ENCODE results near the gene P2RY8. TPM values are rescaled to one million over a fixed set of nuclear protein-coding genes. Genes with fewer than 3 reads are reported as not detected.

Gene P2RY8
- total RNA-seq, 1 experiment from 2014 or later, result not detected

DNA sequence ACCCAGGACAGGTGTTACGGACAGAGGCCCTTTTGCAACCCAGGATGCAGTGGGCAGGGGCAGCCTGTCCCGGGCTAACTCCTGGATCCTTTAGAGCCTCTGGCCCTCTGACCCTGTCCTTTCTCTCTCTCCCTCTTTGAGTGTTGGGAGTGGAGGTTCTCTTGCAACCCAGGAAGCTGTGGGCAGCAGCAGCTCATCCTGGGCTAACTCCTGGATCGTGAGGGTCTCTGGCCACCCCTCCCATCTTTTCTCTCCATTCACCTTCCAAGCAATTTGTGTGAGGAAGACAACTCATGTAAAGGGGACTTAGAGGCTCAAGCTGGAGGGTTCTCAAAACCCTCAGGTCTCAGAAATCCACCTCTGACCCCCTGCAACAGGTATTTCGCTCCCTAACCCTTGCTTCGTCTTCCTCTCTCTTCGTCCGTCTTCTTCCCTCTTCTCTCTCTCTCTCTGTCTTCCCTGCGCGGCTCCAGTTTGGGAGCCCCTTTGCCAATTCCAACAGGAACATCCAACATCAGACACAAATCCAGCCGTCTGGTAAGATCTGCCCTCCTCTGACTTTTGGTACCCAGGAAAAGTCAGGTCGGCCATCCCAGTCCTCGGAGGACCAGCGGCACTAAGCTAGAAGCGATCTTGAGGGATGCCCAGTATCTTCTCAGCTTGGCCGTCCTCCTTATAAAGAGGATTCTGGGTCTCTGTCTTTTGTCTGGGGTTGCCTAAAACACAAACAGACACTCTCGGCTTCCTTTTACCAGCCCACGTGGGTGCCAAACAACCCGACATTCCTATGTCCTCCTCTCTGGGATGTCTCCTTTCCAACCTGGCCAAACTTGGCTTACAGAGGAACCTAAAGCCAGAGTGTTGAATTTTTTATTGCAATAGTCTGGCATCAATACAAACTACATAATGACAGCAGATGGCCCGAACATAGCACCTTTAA lies 92.2 kb downstream of the P2RY8 start:
- Histone ChIP-seq H3K27me3 (replicated peaks; ENCODE audit: control insufficient read depth, insufficient read depth, low read length) (no peaks in the 10 kb centered on the region), H3K9me3 (no peaks in the 10 kb centered on the region), H3K4me3 (ENCODE audit: low read depth, low read length) (no peak overlapping the region), H3K36me3 (ENCODE audit: control insufficient read depth, insufficient read depth, low read length) (no peaks in the 10 kb centered on the region), H3K4me1 (no peaks in the 10 kb centered on the region)
- H3K4me1 Mint-ChIP-seq (ENCODE audit: low read depth, unreplicated experiment), result no peaks in the 10 kb centered on the region
- no peak overlapping the region for H3K27ac Mint-ChIP-seq (ENCODE audit: unreplicated experiment)
- H3K9me3 Mint-ChIP-seq (ENCODE audit: unreplicated experiment), result peaks cover 38% of the 10 kb centered on the region
- BruUV-seq (replicated peaks), result no TSS peak
- no peaks in the 10 kb centered on the region for H3K27me3 Mint-ChIP-seq (ENCODE audit: insufficient read depth, unreplicated experiment)
- TF ChIP-seq, protein P1, sequence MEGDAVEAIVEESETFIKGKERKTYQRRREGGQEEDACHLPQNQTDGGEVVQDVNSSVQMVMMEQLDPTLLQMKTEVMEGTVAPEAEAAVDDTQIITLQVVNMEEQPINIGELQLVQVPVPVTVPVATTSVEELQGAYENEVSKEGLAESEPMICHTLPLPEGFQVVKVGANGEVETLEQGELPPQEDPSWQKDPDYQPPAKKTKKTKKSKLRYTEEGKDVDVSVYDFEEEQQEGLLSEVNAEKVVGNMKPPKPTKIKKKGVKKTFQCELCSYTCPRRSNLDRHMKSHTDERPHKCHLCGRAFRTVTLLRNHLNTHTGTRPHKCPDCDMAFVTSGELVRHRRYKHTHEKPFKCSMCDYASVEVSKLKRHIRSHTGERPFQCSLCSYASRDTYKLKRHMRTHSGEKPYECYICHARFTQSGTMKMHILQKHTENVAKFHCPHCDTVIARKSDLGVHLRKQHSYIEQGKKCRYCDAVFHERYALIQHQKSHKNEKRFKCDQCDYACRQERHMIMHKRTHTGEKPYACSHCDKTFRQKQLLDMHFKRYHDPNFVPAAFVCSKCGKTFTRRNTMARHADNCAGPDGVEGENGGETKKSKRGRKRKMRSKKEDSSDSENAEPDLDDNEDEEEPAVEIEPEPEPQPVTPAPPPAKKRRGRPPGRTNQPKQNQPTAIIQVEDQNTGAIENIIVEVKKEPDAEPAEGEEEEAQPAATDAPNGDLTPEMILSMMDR (IDR thresholded peaks at IDR 0.05; ENCODE audit: insufficient read depth in 1 of 2, low read depth in 1 of 2, low read length in 1 of 2, severe bottlenecking in 1 of 2, unreplicated experiment in 1 of 2), result no peak
- H3K36me3 Mint-ChIP-seq (ENCODE audit: insufficient read depth, unreplicated experiment), result peaks cover 54% of the 10 kb centered on the region
- peak in 1 of 2 experiments; percentile 15 for DNase-seq
- ChIA-PET CTCF (no interaction called here), POLR2A (no interaction called here)
- intact Hi-C loops (cut with micrococcal nuclease; ENCODE audit: unreplicated experiment), result no loop called here
- no peak overlapping the region for H3K4me3 Mint-ChIP-seq (ENCODE audit: unreplicated experiment)

- TF ChIP-seq, protein P1 (IDR thresholded peaks at IDR 0.05; ENCODE audit: insufficient read depth in 1 of 2, low read depth in 1 of 2, low read length in 1 of 2, severe bottlenecking in 1 of 2, unreplicated experiment in 1 of 2), result no peak
- no peaks in the 10 kb centered on the region for H3K4me1 ChIP-seq
- H3K4me3 Mint-ChIP-seq (ENCODE audit: unreplicated experiment), result no peak overlapping the region
- no TSS peak for BruUV-seq (replicated peaks)
- peaks cover 27% of the 10 kb centered on the region for H3K9me3 Mint-ChIP-seq (ENCODE audit: unreplicated experiment)
- H3K27me3 ChIP-seq (replicated peaks; ENCODE audit: control insufficient read depth, insufficient read depth, low read length), result no peaks in the 10 kb centered on the region
- no peaks in the 10 kb centered on the region for H3K4me1 Mint-ChIP-seq (ENCODE audit: low read depth, unreplicated experiment)
- H3K36me3 ChIP-seq (ENCODE audit: control insufficient read depth, insufficient read depth, low read length), result no peaks in the 10 kb centered on the region; the same call in 1 of the 2 replicates
- intact Hi-C loops (cut with micrococcal nuclease; ENCODE audit: unreplicated experiment), result no loop called here
- H3K27me3 Mint-ChIP-seq (ENCODE audit: insufficient read depth, unreplicated experiment), result no peaks in the 10 kb centered on the region
- no peak overlapping the region for H3K4me3 ChIP-seq (ENCODE audit: low read depth, low read length)
- peaks cover 42% of the 10 kb centered on the region for H3K36me3 Mint-ChIP-seq (ENCODE audit: insufficient read depth, unreplicated experiment)
- H3K27ac Mint-ChIP-seq (ENCODE audit: unreplicated experiment), result no peak overlapping the region
- H3K9me3 ChIP-seq, result no peaks in the 10 kb centered on the region
- CTCF ChIA-PET, result no interaction called here
- DNase-seq, result peak in 1 of 2 experiments; percentile 23
- POLR2A ChIA-PET, result no interaction called here
Observed at GRCh38 chrX:1443496-1444075, 93.4 kb downstream of the P2RY8 start.

DNA sequence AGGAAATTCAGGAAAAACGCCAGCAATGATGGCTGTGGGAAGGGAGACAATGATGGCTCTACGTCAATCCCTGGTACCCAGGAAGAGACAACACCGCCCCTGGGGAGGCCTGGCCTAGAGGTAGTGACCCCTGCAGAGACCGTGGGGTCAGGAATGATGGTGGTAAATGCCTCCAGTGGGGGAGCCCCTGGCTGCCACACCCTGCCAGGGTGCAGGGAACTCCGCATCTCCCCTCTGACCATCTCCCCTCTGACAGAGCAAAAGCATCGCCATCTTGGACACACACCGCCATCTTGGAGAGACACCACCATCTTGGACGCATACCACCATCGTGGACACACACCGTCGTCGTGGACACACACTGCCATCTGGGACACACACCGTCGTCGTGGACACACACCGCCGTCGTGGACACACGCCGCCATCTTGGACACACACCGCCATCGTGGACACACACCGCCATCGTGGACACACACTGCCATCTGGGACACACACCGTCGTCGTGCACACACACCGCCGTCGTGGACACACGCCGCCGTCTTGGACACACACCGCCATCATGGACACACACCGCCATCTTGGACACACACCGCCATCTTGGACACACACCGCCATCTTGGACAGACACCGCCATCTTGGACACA lies 94.1 kb downstream of the P2RY8 start:
- ChIA-PET CTCF (no interaction called here), POLR2A (no interaction called here)
- H3K27me3 Mint-ChIP-seq (ENCODE audit: insufficient read depth, unreplicated experiment), result no peaks in the 10 kb centered on the region
- Histone ChIP-seq H3K4me3 (ENCODE audit: low read depth, low read length) (no peak overlapping the region), H3K4me1 (no peaks in the 10 kb centered on the region), H3K27me3 (replicated peaks; ENCODE audit: control insufficient read depth, insufficient read depth, low read length) (no peaks in the 10 kb centered on the region), H3K9me3 (no peaks in the 10 kb centered on the region), H3K36me3 (ENCODE audit: control insufficient read depth, insufficient read depth, low read length) (no peaks in the 10 kb centered on the region; the same call in 1 of the 2 replicates)
- intact Hi-C loops (cut with micrococcal nuclease; ENCODE audit: unreplicated experiment), result no loop called here
- peaks cover 19% of the 10 kb centered on the region for H3K9me3 Mint-ChIP-seq (ENCODE audit: unreplicated experiment)
- peaks cover 34% of the 10 kb centered on the region for H3K36me3 Mint-ChIP-seq (ENCODE audit: insufficient read depth, unreplicated experiment)
- BruUV-seq (replicated peaks), result no TSS peak
- TF ChIP-seq, protein P1 (IDR thresholded peaks at IDR 0.05; ENCODE audit: insufficient read depth in 1 of 2, low read depth in 1 of 2, low read length in 1 of 2, severe bottlenecking in 1 of 2, unreplicated experiment in 1 of 2), result no peak
- H3K27ac Mint-ChIP-seq (ENCODE audit: unreplicated experiment), result no peak overlapping the region
- no peaks in the 10 kb centered on the region for H3K4me1 Mint-ChIP-seq (ENCODE audit: low read depth, unreplicated experiment)
- peak in 1 of 2 experiments; percentile 27 for DNase-seq
- H3K4me3 Mint-ChIP-seq (ENCODE audit: unreplicated experiment), result no peak overlapping the region
